VCaP (cell line): ENCODE measurements around the gene PRKCE.

Source experiments
- H3K27ac ChIP-seq: fragments of 450-650 bp; 2 replicates; pipeline ENCODE4 v1.5.1; 2017
- TF ChIP-seq, protein P1 (sequence below): fragments of 450-650 bp; conservative IDR thresholded peaks from 2 replicates; pipeline ENCODE4 v1.5.1; 2017; ENCODE audit warnings: mild to moderate bottlenecking, moderate library complexity

Gene PRKCE

DNA sequence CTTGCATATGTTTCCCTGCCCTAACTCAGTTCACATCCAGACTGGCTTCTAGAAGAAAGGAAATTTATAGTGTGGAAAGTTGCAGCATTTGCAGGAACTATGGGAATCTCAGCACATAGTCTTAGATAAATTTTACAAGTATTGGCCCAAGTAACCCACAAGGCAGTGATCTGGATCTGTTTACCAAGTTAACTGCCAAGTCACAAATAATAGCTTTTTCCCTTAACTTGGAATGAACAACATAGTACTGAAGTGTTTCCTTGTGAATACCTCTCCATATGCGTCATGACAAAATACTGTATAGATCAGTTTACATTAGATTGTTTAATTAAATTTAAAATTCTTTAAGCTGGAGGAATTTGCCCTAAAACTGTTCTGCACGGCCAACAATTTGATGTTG lies 390.0 kb downstream of the PRKCE start:
- TF ChIP-seq, protein P1, sequence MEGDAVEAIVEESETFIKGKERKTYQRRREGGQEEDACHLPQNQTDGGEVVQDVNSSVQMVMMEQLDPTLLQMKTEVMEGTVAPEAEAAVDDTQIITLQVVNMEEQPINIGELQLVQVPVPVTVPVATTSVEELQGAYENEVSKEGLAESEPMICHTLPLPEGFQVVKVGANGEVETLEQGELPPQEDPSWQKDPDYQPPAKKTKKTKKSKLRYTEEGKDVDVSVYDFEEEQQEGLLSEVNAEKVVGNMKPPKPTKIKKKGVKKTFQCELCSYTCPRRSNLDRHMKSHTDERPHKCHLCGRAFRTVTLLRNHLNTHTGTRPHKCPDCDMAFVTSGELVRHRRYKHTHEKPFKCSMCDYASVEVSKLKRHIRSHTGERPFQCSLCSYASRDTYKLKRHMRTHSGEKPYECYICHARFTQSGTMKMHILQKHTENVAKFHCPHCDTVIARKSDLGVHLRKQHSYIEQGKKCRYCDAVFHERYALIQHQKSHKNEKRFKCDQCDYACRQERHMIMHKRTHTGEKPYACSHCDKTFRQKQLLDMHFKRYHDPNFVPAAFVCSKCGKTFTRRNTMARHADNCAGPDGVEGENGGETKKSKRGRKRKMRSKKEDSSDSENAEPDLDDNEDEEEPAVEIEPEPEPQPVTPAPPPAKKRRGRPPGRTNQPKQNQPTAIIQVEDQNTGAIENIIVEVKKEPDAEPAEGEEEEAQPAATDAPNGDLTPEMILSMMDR: no peak
- H3K27ac ChIP-seq: peak overlapping the region; percentile 84

DNA sequence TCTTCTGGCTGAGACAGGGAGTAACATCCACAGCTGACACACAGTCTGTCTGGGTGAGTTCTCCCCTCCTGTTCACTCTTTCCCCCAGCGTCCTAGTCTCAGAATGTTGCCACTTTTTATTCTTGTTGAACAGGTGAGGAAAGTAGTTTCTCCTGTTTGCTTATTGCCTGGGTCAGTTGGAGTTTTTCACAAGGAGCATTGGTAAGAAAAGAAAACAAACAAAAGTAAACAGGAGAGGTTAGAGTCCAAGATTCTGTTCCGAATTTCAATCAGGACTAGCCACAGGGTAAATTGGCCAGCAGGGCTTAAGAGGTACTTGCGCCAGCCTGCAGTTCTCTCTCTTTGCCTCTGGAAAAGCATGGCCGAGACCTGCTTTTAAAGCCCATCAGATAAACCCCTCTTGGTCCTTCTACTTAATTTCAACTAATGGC lies 390.7 kb downstream of the PRKCE start:
- peak overlapping the region; percentile 84 for H3K27ac ChIP-seq

DNA sequence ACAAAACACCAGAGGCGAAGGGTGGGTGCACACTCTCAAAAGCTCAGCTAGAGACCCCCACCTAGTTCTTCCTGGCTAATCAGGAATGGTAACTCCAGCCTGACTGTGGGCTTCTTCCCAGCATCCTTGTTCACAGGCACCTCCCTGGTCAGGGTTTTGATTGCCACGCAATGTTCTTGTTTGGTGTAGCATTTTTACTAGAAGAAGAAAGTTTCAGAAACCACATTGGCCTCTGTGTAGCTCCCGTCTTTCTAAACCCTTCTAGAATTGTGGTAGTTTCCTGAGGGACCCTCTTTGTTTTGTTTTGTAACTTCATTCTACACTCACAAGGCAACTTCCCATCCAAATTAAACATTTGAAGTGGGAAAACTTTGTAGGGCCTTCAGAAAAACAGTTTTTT lies 391.2 kb downstream of the PRKCE start:
- peak overlapping the region; percentile 84 for H3K27ac ChIP-seq
- TF ChIP-seq, protein P1: 0 out of 2 replicates have a peak, but pooled peaks have one; percentile 5

More for the DNA sequence above, 390.7 kb downstream of the PRKCE start:
- TF ChIP-seq, protein P1: peak; percentile 37; the same call in 1 of the 2 replicates

DNA sequence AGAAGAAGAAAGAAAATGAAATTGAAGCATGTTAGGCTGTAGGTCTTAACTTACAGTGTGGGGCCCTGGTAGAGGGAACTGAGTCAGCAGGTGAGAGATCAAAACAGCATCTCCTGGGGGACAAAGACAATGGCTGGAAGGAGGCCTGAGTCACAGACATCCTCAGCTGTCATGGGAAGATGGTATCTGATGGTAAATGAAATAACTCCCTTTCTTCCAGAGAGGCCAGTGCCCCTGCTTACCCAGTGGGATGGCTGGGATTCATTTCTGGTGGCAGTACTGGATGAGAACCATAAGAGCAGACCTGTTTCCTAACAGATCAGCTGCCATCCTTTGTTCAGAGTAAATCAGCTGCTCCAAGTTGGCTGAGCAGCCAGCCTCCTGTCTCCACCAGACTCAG lies 394.4 kb downstream of the PRKCE start:
- no peak overlapping the region for H3K27ac ChIP-seq
- TF ChIP-seq, protein P1: no peak

DNA sequence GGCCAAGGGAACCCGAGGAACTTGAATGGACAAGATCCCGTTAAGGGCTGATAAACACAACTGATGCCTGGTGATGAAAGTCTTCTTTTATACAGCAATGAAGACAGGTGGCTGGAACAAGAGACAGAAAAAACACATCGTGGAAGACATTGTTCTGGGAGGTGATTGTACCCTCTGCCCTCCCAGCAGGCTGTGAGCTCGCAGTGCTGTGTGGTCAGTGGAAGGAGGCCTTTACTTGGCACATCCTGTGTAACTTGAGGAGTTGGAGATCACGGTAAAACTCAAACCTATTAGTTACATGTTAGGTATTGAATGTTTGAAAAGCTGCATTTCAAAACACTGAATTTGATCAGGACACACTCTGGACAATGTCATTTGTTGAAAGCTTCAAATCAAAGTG lies 395.8 kb downstream of the PRKCE start:
- no peak overlapping the region for H3K27ac ChIP-seq
- TF ChIP-seq, protein P1: no peak

DNA sequence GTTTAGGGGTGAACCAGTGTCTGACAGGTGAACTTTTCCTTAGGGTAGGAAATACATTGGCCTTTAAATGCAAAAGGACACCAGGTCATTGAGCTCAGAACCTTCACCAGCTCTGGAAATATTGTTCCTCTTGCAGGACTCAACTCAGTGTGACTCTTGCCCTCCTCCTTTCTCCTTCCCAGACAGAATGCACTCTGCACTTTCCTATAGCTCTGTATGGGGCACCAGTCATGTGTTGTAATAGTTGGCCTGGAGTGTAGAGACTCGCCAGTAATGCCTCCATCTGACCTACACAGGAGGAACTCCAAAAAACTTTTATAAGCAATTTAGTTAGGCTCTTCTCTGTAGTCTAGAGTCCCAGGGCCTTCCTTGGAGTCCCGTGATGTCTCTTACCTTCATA lies 397.2 kb downstream of the PRKCE start:
- TF ChIP-seq, protein P1: no peak
- H3K27ac ChIP-seq: no peak overlapping the region

DNA sequence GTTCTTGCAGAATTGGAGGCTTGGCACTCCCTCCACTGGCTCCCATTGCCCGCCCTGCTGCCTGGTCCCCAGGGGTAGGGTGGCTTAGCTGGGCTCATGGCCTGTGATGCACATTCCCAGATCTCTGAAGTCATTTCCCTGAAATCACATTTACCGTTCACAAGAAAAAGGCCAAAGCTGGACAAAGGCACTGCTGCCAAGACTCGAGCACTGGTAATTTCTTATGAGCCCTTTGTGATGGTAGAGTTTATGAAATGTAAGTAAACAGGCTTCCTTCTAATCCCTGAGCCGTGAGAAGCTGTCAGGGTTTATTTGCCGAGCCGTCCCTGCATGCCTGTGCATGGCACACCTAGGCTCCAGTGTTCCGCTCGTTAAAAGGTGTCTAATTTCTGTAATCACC lies 398.6 kb downstream of the PRKCE start:
- H3K27ac ChIP-seq: peak overlapping the region; percentile 47
- TF ChIP-seq, protein P1: no peak
